Right lobe of liver (tissue), 4 donors: ENCODE results near the gene PGK1.

Source experiments
- POLR2A ChIP-seq: fragments of 450-650 bp; IDR thresholded peaks from one replicate; pipeline ENCODE4 v1.6.1; 2017; ENCODE audit warnings: antibody characterized with exemption, mild to moderate bottlenecking
- TF ChIP-seq, protein P1 (sequence below), 4 donors: fragments of 200-600 bp in 3 of 4; fragments of 450-650 bp in 1 of 4; IDR thresholded peaks; one replicate each; pipeline versions ENCODE4 v1.5.1 to v1.8.0; 2016 to 2022; ENCODE audit warnings: antibody characterized with exemption in 4 of 4, mild to moderate bottlenecking in 2 of 4
- donor health status: DM: no; HTN: no; CAD: no.
- donor health status: DM: no; HTN: no; CAD: no.
- donor health status: DM: no; HTN: yes; CAD: no.

DNA sequence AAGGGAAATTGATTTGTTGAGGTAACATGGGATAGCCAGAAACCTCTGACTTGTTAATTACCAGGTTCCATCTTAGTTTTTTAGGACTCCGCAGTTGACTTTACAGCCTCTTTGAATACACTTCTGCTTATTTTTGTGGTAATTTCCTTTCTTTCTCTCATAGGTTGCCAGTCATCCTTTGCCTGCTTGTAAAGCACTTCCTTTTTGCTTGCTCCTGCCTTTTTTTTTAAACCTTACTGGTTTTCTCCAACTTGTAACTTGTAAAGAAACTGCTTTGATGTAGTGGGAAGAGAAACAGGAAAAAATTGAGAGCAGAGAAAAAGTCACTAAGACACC, 2.6 kb downstream of the PGK1 start:
- TF ChIP-seq POLR2A = no peak
- TF ChIP-seq, protein P1, sequence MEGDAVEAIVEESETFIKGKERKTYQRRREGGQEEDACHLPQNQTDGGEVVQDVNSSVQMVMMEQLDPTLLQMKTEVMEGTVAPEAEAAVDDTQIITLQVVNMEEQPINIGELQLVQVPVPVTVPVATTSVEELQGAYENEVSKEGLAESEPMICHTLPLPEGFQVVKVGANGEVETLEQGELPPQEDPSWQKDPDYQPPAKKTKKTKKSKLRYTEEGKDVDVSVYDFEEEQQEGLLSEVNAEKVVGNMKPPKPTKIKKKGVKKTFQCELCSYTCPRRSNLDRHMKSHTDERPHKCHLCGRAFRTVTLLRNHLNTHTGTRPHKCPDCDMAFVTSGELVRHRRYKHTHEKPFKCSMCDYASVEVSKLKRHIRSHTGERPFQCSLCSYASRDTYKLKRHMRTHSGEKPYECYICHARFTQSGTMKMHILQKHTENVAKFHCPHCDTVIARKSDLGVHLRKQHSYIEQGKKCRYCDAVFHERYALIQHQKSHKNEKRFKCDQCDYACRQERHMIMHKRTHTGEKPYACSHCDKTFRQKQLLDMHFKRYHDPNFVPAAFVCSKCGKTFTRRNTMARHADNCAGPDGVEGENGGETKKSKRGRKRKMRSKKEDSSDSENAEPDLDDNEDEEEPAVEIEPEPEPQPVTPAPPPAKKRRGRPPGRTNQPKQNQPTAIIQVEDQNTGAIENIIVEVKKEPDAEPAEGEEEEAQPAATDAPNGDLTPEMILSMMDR (IDR thresholded peaks at IDR 0.05) = no peak
